Right lobe of liver (tissue), 6 donors: ENCODE data around the gene SUFU. TPM values are rescaled to one million over a fixed set of nuclear protein-coding genes. Genes with fewer than 3 reads are reported as not detected.

Experiments used
- ATAC-seq, 4 donors: fragments of 200-7000 bp; cut with Tn5 transposase; one replicate each; pipeline ENCODE4 v1.9.1; 2020; ENCODE audit warnings: mild to moderate bottlenecking in 4 of 4, moderate library complexity in 4 of 4
- DNase-seq, 3 donors: peaks; one replicate each; pipeline ENCODE4 v3.0.0-alpha.2; 2020
- H3K27ac ChIP-seq, 3 donors: fragments of 200-600 bp; one replicate each; pipeline ENCODE4 v1.8.0; 2022
- H3K27me3 ChIP-seq, 2 donors: fragments of 200-600 bp; one replicate each; pipeline ENCODE4 v1.8.0; 2022
- H3K36me3 ChIP-seq, 4 donors: fragments of 200-600 bp; sonication (generic) in 1 of 4; one replicate each; pipeline versions ENCODE4 v1.5.1 to v1.8.0; 2017 to 2022; ENCODE audit warnings: control low read depth in 1 of 4
- H3K4me1 ChIP-seq, 4 donors: fragments of 200-600 bp; sonication (generic) in 1 of 4; one replicate each; pipeline versions ENCODE4 v1.5.1 to v1.8.0; 2017 to 2022; ENCODE audit warnings: control low read depth in 1 of 4
- H3K4me3 ChIP-seq, 3 donors: fragments of 200-600 bp; one replicate each; pipeline ENCODE4 v1.8.0; 2022
- H3K9me3 ChIP-seq, 4 donors: fragments of 200-600 bp; sonication (generic) in 1 of 4; one replicate each; pipeline versions ENCODE4 v1.5.1 to v1.8.0; 2017 to 2022; ENCODE audit warnings: control low read depth in 1 of 4
- CTCF ChIP-seq, 4 donors: fragments of 200-600 bp in 3 of 4; fragments of 450-650 bp in 1 of 4; IDR thresholded peaks; one replicate each; pipeline versions ENCODE4 v1.5.1 to v1.8.0; 2016 to 2022; ENCODE audit warnings: antibody characterized with exemption in 4 of 4, mild to moderate bottlenecking in 2 of 4
- POLR2A ChIP-seq: fragments of 450-650 bp; IDR thresholded peaks from one replicate; pipeline ENCODE4 v1.6.1; 2017; ENCODE audit warnings: antibody characterized with exemption, mild to moderate bottlenecking
- WGBS: methylation state at CpG from one replicate; pipeline ENCODE4 v1.1.6; 2018; ENCODE audit warnings: low coverage, low lambda C conversion rate; ENCODE audit not compliant: insufficient coverage; ENCODE audit errors: missing lambda C conversion rate; 5-methylcytosine and 5-hydroxymethylcytosine counted together
- intact Hi-C, 2 donors: fragments of 100-400 bp; cut with DNase I; formaldehyde crosslinking; loops; one replicate each; pipeline versions ENCODE4 v1.11.2 to v1.14.1; 2022
- total RNA-seq, 6 experiments: library from RNA; depleted of rRNA in 2 of 6; stranded (reverse); fragments of >200 nt in 2 of 6; fragmentation: NEBNext Ultra II Directional in 3 of 6; extraction: Animal tissue kit (Norgen Biotek cat#: 25700) in 3 of 6; gene quantifications; one replicate each; pipeline versions ENCODE4 v1.1.0 to v1.2.4, GENCODE V29; 2016 to 2023
- donor health status: DM: no; HTN: yes; CAD: no.
- donor health status: DM: no; HTN: no; CAD: no.
- donor health status: DM: no; HTN: no; CAD: no.
- donor health status: DM: no; HTN: yes; CAD: no.
- donor health status: DM: no; HTN: yes; CAD: no.

The SUFU gene
- total RNA-seq, 6 experiments from 2014 or later = 4.2 to 6.2 (median 5.1) TPM

DNA sequence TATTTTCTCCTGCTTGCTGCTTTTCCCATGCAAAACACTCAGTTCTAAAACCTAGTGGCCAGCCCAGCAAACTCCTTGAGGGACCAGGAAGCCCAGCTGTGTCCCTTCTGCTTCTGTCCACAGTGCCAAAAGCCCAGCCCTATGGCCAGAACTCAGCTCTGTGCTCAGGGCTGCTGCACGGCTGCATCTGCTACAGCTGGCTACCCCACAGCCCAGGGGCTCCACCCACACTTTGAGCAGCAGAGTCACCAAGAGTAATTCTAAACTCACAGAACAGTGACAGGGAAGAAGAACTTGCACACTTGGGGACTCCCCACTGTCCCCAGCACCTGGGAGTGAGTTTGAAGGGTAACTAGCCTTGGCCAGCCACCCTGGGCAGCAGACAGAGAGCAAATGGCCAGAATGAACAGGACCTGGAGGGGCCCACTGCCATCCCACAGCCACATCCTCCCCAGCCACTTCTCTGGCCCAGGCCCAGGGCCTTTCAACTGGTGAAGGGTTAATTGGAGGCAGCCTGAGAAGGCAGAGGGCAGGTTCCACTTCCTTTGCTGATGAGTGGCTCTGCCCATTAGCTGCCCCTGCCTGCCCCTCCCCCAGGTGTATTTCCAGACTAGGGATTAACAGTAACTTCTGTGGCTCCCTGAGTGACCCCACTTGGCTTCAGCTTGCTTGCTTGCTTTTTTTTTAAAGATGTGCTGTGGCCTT, 112.4 kb downstream of the SUFU start:
- Histone ChIP-seq H3K27ac (no peak overlapping the region), H3K36me3 (peaks cover 0 to 13% (median 0%) of the 10 kb centered on the region in 4 donors), H3K4me1 (peaks cover 0 to 11% (median under 1%) of the 10 kb centered on the region in 4 donors), H3K4me3 (no peak overlapping the region), H3K27me3 (no peaks in the 10 kb centered on the region), H3K9me3 (no peaks in the 10 kb centered on the region)
- intact Hi-C loops = no loop called here
- DNase-seq = peak in 1 of 3 donors; percentile 27
- TF ChIP-seq CTCF (IDR thresholded peaks at IDR 0.05) (no peak), POLR2A (no peak)
- no peak for ATAC-seq
- no CpG with 5 or more reads among the region's 1 CpG for WGBS

DNA sequence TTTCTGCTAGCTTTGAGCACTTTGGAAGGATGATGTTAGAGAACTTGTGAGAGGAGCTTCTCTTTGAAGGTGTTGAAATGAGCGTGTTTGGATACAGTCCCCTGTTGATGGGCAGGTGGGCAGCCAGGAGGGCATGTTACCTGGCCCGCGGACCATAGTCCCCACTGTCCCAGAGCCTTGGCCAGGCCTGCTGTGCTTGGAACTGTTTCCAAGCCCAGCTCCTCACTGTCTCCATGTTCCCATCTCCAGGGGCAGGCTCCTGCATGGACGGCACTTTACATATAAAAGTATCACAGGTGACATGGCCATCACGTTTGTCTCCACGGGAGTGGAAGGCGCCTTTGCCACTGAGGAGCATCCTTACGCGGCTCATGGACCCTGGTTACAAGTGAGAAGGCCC, 113.3 kb downstream of the SUFU start:
- ATAC-seq (no peak), DNase-seq (peak in 1 of 3 donors; percentile 36)

GRCh38 chr10:102617816-102618215, 114.0 kb downstream of the SUFU start:
- no peak overlapping the region for H3K4me3 ChIP-seq
- TF ChIP-seq POLR2A (no peak), CTCF (IDR thresholded peaks at IDR 0.05) (no peak)
- H3K4me1 ChIP-seq = peaks cover 0 to 18% (median 4%) of the 10 kb centered on the region in 4 donors

More for the DNA sequence above, 113.3 kb downstream of the SUFU start:
- Histone ChIP-seq H3K9me3 (no peaks in the 10 kb centered on the region), H3K4me1 (peaks cover 0 to 18% (median 4%) of the 10 kb centered on the region in 4 donors), H3K4me3 (no peak overlapping the region), H3K27me3 (no peaks in the 10 kb centered on the region), H3K36me3 (peaks cover 0 to 13% (median 0%) of the 10 kb centered on the region in 4 donors), H3K27ac (no peak overlapping the region)
- TF ChIP-seq CTCF (IDR thresholded peaks at IDR 0.05) = no peak
- no peak for TF ChIP-seq POLR2A
- no CpG with 5 or more reads among the region's 9 CpGs for WGBS
- intact Hi-C loops = no loop called here

DNA sequence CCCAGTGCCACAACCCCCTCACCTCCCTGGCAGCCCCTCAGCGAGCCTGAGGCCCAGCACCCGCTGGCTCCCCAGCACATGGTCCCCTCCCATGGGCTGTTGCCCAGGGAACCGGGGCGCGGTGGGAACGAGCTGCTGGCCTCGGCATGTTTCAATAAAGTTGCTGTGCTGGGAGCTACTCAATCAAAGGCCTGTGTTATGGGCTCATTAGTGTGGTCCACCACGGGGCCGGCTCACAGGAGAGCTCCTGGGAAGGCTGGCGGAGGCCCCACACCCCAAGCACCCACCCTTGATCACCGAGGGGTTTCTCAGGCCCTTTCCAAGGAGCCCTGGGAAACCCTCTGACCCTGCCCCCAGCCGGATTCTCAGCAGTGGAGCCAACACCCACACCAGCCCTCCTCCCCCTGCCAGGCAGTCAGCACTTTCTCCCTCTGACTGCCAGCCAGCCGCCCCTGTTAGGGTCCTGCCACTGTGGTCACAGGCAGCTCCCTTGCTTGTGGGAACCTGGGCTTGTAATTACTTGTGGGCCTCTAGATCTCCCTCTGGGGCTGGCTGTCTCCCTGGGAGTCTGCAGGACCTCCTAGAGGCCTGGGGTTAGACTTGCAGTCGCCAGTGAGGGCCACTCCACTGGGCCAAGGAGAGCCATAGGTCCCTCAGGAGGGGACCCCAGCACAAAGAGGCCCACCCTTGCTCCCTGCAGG, 115.7 kb downstream of the SUFU start:
- no peaks in the 10 kb centered on the region for H3K9me3 ChIP-seq
- peaks cover 0 to 18% (median 4%) of the 10 kb centered on the region in 4 donors for H3K4me1 ChIP-seq
- ATAC-seq (peak in 2 of 4 donors; percentile 2 to 5), DNase-seq (peak in 1 of 3 donors; percentile 45)
- peaks cover 0 to 13% (median 0%) of the 10 kb centered on the region in 4 donors for H3K36me3 ChIP-seq
- no peaks in the 10 kb centered on the region for H3K27me3 ChIP-seq
- H3K4me3 ChIP-seq = no peak overlapping the region
- TF ChIP-seq POLR2A (no peak), CTCF (IDR thresholded peaks at IDR 0.05) (no peak)
- H3K27ac ChIP-seq = no peak overlapping the region
- intact Hi-C loops = no loop called here
- 94% methylated on average over 3 of the region's 14 CpGs for WGBS

More at GRCh38 chr10:102617816-102618215, 114.0 kb downstream of the SUFU start:
- no peak overlapping the region for H3K27ac ChIP-seq
- ATAC-seq (no peak), DNase-seq (peak in 1 of 3 donors; percentile 27)
- no CpG with 5 or more reads among the region's 8 CpGs for WGBS
- no peaks in the 10 kb centered on the region for H3K27me3 ChIP-seq
- peaks cover 0 to 13% (median 0%) of the 10 kb centered on the region in 4 donors for H3K36me3 ChIP-seq
- H3K9me3 ChIP-seq = no peaks in the 10 kb centered on the region
- intact Hi-C loops = no loop called here
